ENCODE measurements around the gene SURF4.

The SURF4 gene

GRCh38 chr9:133322701-133323100 lies 53.2 kb downstream of the SURF4 start:
- no peak for TF ChIP-seq CTCF (IDR thresholded peaks at IDR 0.05)

- no peak for TF ChIP-seq CTCF (IDR thresholded peaks at IDR 0.05)
These were observed 54.4 kb downstream of the SURF4 start for GRCh38 chr9:133321411-133321935.

GRCh38 chr9:133320421-133320881 lies 55.4 kb downstream of the SURF4 start:
- TF ChIP-seq CTCF (IDR thresholded peaks at IDR 0.05) = no peak

GRCh38 chr9:133315997-133316396 lies 59.9 kb downstream of the SURF4 start:
- TF ChIP-seq CTCF (IDR thresholded peaks at IDR 0.05) = no peak
